ENCODE data around the gene ZFC3H1. TPM values are rescaled to one million over a fixed set of nuclear protein-coding genes. Genes with fewer than 3 reads are reported as not detected.

ZFC3H1 gene
- total and polyA plus RNA-seq, 9 of the 15 experiments (the other 6 are each of a cell fraction or from before 2014, with no cell fraction given) = 14.8 to 80.5 (median 22.1) TPM

DNA sequence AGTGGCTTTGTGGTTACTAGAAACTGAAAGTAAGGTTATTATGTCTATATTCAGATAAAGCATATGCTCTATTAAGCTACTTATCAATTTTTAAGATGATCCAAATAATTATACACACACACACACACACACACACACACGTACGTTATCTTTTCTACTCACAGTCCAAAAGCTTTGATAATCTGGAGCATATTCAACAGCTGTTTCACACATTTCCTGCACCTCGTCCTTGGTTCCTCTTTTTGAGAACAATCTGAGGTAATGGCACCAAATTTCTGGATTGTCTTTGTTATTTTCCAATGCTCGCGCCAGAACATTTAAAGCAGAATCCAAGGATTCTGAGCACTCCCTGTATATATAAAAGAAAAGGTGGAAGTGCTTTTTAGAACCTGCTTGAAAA, 37.5 kb downstream of the ZFC3H1 start (continued):
- TF ChIP-seq STAG1 (CRISPR knock-in tag; IDR thresholded peaks at IDR 0.05; ENCODE audit: borderline replicate concordance) (no peak), PTTG1 (tag; IDR thresholded peaks at IDR 0.05; ENCODE audit: low read depth) (no peak), SMARCA4 (IDR thresholded peaks at IDR 0.05) (peak; percentile 48; the same call in 1 of the 2 replicates), HDAC6 (IDR thresholded peaks at IDR 0.05; ENCODE audit: low read depth, low read length) (no peak), NEUROD1 (IDR thresholded peaks at IDR 0.05; ENCODE audit: borderline replicate concordance, low read depth, low read length, partially characterized antibody) (no peak), ZNF75A (CRISPR knock-in tag; IDR thresholded peaks at IDR 0.05) (no peak), HCFC1 (IDR thresholded peaks at IDR 0.05; ENCODE audit: low read depth, low read length) (no peak), ZNF274 (IDR thresholded peaks at IDR 0.05; ENCODE audit: borderline replicate concordance, low read depth, low read length) (no peak), TCF3 (CRISPR knock-in tag; IDR thresholded peaks at IDR 0.05) (peak; percentile 56), MCM7 (IDR thresholded peaks at IDR 0.05) (no peak), ZNF583 (CRISPR knock-in tag; IDR thresholded peaks at IDR 0.05) (no peak), GABPB2 (CRISPR knock-in tag; conservative IDR thresholded peaks at IDR 0.05) (no peak), BCL6 (CRISPR knock-in tag; IDR thresholded peaks at IDR 0.05) (no peak), ZNF431 (CRISPR knock-in tag; IDR thresholded peaks at IDR 0.05) (no peak), PCBP2 (IDR thresholded peaks at IDR 0.05; ENCODE audit: low read depth, low read length, poor library complexity, severe bottlenecking) (no peak), NFE2L1 (tag; IDR thresholded peaks at IDR 0.05; ENCODE audit: borderline replicate concordance, low read depth) (no peak)
- TF ChIP-seq, protein P1, sequence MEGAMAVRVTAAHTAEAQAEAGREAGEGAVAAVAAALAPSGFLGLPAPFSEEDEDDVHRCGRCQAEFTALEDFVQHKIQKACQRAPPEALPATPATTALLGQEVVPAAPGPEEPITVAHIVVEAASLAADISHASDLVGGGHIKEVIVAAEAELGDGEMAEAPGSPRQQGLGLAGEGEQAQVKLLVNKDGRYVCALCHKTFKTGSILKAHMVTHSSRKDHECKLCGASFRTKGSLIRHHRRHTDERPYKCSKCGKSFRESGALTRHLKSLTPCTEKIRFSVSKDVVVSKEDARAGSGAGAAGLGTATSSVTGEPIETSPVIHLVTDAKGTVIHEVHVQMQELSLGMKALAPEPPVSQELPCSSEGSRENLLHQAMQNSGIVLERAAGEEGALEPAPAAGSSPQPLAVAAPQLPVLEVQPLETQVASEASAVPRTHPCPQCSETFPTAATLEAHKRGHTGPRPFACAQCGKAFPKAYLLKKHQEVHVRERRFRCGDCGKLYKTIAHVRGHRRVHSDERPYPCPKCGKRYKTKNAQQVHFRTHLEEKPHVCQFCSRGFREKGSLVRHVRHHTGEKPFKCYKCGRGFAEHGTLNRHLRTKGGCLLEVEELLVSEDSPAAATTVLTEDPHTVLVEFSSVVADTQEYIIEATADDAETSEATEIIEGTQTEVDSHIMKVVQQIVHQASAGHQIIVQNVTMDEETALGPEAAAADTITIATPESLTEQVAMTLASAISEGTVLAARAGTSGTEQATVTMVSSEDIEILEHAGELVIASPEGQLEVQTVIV (CRISPR knock-in tag; IDR thresholded peaks at IDR 0.05; ENCODE audit: borderline replicate concordance) = no peak
- TF ChIP-seq, protein P2, sequence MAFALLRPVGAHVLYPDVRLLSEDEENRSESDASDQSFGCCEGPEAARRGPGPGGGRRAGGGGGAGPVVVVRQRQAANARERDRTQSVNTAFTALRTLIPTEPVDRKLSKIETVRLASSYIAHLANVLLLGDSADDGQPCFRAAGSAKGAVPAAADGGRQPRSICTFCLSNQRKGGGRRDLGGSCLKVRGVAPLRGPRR (CRISPR knock-in tag; IDR thresholded peaks at IDR 0.05) = no peak
- TF ChIP-seq, protein P3, sequence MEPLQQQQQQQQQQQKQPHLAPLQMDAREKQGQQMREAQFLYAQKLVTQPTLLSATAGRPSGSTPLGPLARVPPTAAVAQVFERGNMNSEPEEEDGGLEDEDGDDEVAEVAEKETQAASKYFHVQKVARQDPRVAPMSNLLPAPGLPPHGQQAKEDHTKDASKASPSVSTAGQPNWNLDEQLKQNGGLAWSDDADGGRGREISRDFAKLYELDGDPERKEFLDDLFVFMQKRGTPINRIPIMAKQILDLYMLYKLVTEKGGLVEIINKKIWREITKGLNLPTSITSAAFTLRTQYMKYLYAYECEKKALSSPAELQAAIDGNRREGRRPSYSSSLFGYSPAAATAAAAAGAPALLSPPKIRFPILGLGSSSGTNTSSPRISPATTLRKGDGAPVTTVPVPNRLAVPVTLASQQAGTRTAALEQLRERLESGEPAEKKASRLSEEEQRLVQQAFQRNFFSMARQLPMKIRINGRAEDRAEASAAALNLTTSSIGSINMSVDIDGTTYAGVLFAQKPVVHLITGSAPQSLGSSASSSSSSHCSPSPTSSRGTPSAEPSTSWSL (CRISPR knock-in tag; IDR thresholded peaks at IDR 0.05; ENCODE audit: borderline replicate concordance) = no peak
- TF ChIP-seq, protein P4, sequence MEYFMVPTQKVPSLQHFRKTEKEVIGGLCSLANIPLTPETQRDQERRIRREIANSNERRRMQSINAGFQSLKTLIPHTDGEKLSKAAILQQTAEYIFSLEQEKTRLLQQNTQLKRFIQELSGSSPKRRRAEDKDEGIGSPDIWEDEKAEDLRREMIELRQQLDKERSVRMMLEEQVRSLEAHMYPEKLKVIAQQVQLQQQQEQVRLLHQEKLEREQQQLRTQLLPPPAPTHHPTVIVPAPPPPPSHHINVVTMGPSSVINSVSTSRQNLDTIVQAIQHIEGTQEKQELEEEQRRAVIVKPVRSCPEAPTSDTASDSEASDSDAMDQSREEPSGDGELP (CRISPR knock-in tag; IDR thresholded peaks at IDR 0.05; ENCODE audit: borderline replicate concordance) = peak; percentile 45; the same call in 1 of the 2 replicates
- TF ChIP-seq, protein P5, sequence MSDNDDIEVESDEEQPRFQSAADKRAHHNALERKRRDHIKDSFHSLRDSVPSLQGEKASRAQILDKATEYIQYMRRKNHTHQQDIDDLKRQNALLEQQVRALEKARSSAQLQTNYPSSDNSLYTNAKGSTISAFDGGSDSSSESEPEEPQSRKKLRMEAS (CRISPR knock-in tag; IDR thresholded peaks at IDR 0.05) = no peak
- TF ChIP-seq, protein P6, sequence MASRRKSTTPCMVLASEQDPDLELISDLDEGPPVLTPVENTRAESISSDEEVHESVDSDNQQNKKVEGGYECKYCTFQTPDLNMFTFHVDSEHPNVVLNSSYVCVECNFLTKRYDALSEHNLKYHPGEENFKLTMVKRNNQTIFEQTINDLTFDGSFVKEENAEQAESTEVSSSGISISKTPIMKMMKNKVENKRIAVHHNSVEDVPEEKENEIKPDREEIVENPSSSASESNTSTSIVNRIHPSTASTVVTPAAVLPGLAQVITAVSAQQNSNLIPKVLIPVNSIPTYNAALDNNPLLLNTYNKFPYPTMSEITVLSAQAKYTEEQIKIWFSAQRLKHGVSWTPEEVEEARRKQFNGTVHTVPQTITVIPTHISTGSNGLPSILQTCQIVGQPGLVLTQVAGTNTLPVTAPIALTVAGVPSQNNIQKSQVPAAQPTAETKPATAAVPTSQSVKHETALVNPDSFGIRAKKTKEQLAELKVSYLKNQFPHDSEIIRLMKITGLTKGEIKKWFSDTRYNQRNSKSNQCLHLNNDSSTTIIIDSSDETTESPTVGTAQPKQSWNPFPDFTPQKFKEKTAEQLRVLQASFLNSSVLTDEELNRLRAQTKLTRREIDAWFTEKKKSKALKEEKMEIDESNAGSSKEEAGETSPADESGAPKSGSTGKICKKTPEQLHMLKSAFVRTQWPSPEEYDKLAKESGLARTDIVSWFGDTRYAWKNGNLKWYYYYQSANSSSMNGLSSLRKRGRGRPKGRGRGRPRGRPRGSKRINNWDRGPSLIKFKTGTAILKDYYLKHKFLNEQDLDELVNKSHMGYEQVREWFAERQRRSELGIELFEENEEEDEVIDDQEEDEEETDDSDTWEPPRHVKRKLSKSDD (conservative IDR thresholded peaks at IDR 0.05; ENCODE audit: low read length) = no peak

Data from K562 (cell line).